ENCODE results near the gene SFXN3. TPM values are rescaled to one million over a fixed set of nuclear protein-coding genes. Genes with fewer than 3 reads are reported as not detected.

SFXN3 gene
- total and polyA plus RNA-seq, 2 of the 13 experiments (the other 11 are each of a cell fraction or from before 2014, with no cell fraction given) = 16.8 to 71.5 TPM

DNA sequence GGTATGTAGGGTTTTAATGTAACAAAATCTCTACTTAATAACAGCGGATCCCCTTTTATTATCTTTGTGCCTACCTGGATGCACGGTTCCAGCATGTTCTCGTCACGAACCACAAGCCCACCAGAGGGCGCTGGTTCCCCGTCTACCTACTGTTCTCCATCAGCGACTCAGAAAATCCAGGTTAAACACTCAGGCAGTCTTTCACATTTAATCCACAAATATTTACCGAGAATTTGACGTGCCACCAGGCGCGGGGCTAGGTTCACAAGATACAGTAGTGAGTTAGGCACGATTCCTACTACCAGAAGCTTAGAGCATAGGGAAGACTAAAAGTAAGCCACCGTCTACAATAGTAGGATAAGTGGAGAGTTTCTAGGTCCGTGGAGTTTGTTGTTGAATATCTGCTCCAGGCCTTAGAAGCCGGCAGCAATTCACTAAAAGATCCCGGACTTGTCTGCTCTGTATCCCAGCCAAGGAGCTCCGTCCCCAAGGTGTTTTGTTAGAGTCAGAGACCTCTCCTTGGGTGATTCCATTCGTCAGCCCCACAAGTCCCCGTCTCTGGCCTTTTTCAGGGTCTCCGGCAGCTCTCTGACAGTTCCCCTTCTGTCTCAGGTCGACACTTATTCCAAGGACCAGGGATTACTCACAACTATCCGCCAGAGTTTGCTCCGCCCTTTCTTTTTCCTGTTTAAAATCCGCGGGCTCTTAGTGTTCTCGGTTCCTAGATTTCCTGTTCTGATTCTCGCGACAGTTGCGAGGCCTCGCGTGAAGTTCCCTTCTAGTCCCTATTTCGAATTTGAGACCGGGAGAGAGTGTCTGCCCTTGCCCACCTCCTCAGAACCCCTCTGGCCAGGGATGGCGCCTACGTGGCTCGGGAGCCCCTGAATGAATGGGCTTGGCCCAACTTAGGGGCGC, 29.3 kb downstream of the SFXN3 start (continued):
- TF ChIP-seq, protein P1, sequence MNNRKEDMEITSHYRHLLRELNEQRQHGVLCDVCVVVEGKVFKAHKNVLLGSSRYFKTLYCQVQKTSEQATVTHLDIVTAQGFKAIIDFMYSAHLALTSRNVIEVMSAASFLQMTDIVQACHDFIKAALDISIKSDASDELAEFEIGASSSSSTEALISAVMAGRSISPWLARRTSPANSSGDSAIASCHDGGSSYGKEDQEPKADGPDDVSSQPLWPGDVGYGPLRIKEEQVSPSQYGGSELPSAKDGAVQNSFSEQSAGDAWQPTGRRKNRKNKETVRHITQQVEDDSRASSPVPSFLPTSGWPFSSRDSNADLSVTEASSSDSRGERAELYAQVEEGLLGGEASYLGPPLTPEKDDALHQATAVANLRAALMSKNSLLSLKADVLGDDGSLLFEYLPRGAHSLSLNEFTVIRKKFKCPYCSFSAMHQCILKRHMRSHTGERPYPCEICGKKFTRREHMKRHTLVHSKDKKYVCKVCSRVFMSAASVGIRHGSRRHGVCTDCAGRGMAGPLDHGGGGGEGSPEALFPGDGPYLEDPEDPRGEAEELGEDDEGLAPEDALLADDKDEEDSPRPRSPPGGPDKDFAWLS (CRISPR knock-in tag; IDR thresholded peaks at IDR 0.05; ENCODE audit: borderline replicate concordance) = no peak
- TF ChIP-seq, protein P2, sequence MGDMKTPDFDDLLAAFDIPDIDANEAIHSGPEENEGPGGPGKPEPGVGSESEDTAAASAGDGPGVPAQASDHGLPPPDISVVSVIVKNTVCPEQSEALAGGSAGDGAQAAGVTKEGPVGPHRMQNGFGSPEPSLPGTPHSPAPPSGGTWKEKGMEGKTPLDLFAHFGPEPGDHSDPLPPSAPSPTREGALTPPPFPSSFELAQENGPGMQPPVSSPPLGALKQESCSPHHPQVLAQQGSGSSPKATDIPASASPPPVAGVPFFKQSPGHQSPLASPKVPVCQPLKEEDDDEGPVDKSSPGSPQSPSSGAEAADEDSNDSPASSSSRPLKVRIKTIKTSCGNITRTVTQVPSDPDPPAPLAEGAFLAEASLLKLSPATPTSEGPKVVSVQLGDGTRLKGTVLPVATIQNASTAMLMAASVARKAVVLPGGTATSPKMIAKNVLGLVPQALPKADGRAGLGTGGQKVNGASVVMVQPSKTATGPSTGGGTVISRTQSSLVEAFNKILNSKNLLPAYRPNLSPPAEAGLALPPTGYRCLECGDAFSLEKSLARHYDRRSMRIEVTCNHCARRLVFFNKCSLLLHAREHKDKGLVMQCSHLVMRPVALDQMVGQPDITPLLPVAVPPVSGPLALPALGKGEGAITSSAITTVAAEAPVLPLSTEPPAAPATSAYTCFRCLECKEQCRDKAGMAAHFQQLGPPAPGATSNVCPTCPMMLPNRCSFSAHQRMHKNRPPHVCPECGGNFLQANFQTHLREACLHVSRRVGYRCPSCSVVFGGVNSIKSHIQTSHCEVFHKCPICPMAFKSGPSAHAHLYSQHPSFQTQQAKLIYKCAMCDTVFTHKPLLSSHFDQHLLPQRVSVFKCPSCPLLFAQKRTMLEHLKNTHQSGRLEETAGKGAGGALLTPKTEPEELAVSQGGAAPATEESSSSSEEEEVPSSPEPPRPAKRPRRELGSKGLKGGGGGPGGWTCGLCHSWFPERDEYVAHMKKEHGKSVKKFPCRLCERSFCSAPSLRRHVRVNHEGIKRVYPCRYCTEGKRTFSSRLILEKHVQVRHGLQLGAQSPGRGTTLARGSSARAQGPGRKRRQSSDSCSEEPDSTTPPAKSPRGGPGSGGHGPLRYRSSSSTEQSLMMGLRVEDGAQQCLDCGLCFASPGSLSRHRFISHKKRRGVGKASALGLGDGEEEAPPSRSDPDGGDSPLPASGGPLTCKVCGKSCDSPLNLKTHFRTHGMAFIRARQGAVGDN (CRISPR knock-in tag; IDR thresholded peaks at IDR 0.05) = no peak
- TF ChIP-seq, protein P3, sequence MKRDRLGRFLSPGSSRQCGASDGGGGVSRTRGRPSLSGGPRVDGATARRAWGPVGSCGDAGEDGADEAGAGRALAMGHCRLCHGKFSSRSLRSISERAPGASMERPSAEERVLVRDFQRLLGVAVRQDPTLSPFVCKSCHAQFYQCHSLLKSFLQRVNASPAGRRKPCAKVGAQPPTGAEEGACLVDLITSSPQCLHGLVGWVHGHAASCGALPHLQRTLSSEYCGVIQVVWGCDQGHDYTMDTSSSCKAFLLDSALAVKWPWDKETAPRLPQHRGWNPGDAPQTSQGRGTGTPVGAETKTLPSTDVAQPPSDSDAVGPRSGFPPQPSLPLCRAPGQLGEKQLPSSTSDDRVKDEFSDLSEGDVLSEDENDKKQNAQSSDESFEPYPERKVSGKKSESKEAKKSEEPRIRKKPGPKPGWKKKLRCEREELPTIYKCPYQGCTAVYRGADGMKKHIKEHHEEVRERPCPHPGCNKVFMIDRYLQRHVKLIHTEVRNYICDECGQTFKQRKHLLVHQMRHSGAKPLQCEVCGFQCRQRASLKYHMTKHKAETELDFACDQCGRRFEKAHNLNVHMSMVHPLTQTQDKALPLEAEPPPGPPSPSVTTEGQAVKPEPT (CRISPR knock-in tag; IDR thresholded peaks at IDR 0.05; ENCODE audit: low read depth) = no peak
- TF ChIP-seq TAF1 (CRISPR knock-in tag; IDR thresholded peaks at IDR 0.05) (no peak), NFIB (CRISPR knock-in tag; IDR thresholded peaks at IDR 0.05; ENCODE audit: borderline replicate concordance) (no peak), ZNF510 (CRISPR knock-in tag; IDR thresholded peaks at IDR 0.05; ENCODE audit: low read depth) (0 out of 2 replicates have a peak, but pooled peaks have one; percentile 20), PLRG1 (conservative IDR thresholded peaks at IDR 0.05) (no peak)
- TF ChIP-seq, protein P4, sequence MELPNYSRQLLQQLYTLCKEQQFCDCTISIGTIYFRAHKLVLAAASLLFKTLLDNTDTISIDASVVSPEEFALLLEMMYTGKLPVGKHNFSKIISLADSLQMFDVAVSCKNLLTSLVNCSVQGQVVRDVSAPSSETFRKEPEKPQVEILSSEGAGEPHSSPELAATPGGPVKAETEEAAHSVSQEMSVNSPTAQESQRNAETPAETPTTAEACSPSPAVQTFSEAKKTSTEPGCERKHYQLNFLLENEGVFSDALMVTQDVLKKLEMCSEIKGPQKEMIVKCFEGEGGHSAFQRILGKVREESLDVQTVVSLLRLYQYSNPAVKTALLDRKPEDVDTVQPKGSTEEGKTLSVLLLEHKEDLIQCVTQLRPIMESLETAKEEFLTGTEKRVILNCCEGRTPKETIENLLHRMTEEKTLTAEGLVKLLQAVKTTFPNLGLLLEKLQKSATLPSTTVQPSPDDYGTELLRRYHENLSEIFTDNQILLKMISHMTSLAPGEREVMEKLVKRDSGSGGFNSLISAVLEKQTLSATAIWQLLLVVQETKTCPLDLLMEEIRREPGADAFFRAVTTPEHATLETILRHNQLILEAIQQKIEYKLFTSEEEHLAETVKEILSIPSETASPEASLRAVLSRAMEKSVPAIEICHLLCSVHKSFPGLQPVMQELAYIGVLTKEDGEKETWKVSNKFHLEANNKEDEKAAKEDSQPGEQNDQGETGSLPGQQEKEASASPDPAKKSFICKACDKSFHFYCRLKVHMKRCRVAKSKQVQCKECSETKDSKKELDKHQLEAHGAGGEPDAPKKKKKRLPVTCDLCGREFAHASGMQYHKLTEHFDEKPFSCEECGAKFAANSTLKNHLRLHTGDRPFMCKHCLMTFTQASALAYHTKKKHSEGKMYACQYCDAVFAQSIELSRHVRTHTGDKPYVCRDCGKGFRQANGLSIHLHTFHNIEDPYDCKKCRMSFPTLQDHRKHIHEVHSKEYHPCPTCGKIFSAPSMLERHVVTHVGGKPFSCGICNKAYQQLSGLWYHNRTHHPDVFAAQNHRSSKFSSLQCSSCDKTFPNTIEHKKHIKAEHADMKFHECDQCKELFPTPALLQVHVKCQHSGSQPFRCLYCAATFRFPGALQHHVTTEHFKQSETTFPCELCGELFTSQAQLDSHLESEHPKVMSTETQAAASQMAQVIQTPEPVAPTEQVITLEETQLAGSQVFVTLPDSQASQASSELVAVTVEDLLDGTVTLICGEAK (IDR thresholded peaks at IDR 0.05) = no peak
- TF ChIP-seq, protein P4 (CRISPR knock-in tag; IDR thresholded peaks at IDR 0.05) = no peak
